Forelimb muscle (tissue), 1 donor: ENCODE data around the gene TUBA3E. TPM values are rescaled to one million over a fixed set of nuclear protein-coding genes. Genes with fewer than 3 reads are reported as not detected.
"Not testable (repeated sequence)": the region's sequence is repeated elsewhere in the genome, so short reads cannot be mapped to it uniquely, and the experiment has no call there.

ENCODE experiments used
- DNase-seq: peaks from one replicate; pipeline ENCODE4 v3.0.0-alpha.2; 2013; ENCODE audit warnings: low read depth
- polyA plus RNA-seq: library from polyadenylated mRNA; unstranded; fragments of 120-200 nt; gene quantifications from one replicate; pipeline ENCODE4 v1.2.1, GENCODE V29; 2013; ENCODE audit not compliant: insufficient read length

TUBA3E gene
- polyA plus RNA-seq, 1 donor, result not detected

- not testable (repeated sequence) for DNase-seq
These were observed 6.9 kb downstream of the TUBA3E start for GRCh38 chr2:130191319-130191718.

- DNase-seq, result no peak
These were observed 8.0 kb downstream of the TUBA3E start for GRCh38 chr2:130190237-130190636.

GRCh38 chr2:130188958-130189357 is 9.3 kb downstream of the TUBA3E start:
- DNase-seq, result not testable (repeated sequence)

- not testable (repeated sequence) for DNase-seq
These were observed 10.1 kb downstream of the TUBA3E start for GRCh38 chr2:130187859-130188792.

GRCh38 chr2:130187268-130187667 is 11.0 kb downstream of the TUBA3E start:
- DNase-seq, result no peak

GRCh38 chr2:130186391-130186790 is 11.8 kb downstream of the TUBA3E start:
- no peak for DNase-seq

- DNase-seq, result no peak
These were observed 12.3 kb downstream of the TUBA3E start for GRCh38 chr2:130185896-130186295.

GRCh38 chr2:130185436-130185835 is 12.8 kb downstream of the TUBA3E start:
- no peak for DNase-seq

GRCh38 chr2:130183512-130184373 is 14.5 kb downstream of the TUBA3E start:
- no peak for DNase-seq

- not testable (repeated sequence) for DNase-seq
These were observed 15.3 kb downstream of the TUBA3E start for GRCh38 chr2:130182826-130183511.

- peak; percentile 51 for DNase-seq
These were observed 16.2 kb downstream of the TUBA3E start, which contains the start of gene MZT2B for GRCh38 chr2:130181880-130182682. TSS of gene MZT2B (plus strand) at chr2:130182262. CDS start at chr2:130182283, 21 bp downstream.

GRCh38 chr2:130181325-130181879 is 16.8 kb downstream of the TUBA3E start, which contains the start of gene SMPD4:
TSS of gene SMPD4 (minus strand) at chr2:130181602. CDS start at chr2:130176592, 5,010 bp downstream.
- peak; percentile 90 for DNase-seq

GRCh38 chr2:130180404-130181324 is 17.6 kb downstream of the TUBA3E start:
- not testable (repeated sequence) for DNase-seq

- DNase-seq, result not testable (repeated sequence)
These were observed 23.4 kb downstream of the TUBA3E start for GRCh38 chr2:130174866-130175265.

- DNase-seq, result no peak
These were observed 28.3 kb downstream of the TUBA3E start for GRCh38 chr2:130169896-130170295.

- DNase-seq, result not testable (repeated sequence)
These were observed 29.1 kb downstream of the TUBA3E start for GRCh38 chr2:130169163-130169562.

- not testable (repeated sequence) for DNase-seq
These were observed 31.6 kb downstream of the TUBA3E start for GRCh38 chr2:130166611-130167010.

GRCh38 chr2:130165293-130166016 is 32.8 kb downstream of the TUBA3E start:
- no peak for DNase-seq
